Activated T-cell treated with anti-CD3 and anti-CD28 coated beads for 4 hours (primary cell): ENCODE results near the gene SMARCAL1.

Experiments
- DNase-seq: peaks from one replicate; pipeline ENCODE4 v3.0.0-alpha.2; 2020

The SMARCAL1 gene

GRCh38 chr2:216428618-216429350 lies 16.5 kb downstream of the SMARCAL1 start:
- no peak for DNase-seq

- DNase-seq: no peak
Observed at GRCh38 chr2:216429428-216429827, 17.1 kb downstream of the SMARCAL1 start.

GRCh38 chr2:216430811-216431530 lies 18.7 kb downstream of the SMARCAL1 start:
- no peak for DNase-seq

DNA sequence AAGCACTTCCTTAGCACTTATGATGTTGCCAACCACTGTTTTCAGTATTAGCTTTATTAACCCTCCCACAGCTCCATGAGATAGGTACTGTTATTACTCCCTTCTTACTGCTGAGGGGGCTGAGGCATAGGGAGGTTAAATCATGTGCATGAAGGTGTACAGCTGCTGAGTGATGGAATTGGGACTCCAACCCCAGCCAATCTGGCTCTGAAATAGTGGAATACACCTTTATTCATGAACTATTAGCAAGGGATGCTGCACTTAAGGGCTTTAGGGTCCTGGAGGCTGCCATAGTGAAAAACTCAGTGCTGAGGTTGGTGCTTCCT lies 19.2 kb downstream of the SMARCAL1 start:
- no peak for DNase-seq

DNA sequence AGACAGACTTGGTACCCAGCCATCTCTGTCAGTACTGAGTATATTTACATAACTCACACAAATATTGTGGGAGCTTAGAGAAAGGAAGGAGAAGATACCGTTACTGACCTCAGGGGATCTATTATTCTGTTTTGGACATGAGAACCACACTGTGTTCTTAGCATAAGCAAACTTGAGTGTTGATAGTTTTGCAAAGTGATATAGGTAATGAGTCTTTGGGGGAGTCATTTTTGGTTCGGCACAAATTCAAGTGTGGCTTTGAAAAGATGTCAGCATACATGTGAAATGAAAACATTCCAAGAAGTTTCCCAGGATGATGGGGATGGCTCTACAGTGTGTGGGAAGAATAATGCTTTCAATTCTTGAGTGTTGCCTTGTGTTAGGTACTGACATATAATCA lies 24.1 kb downstream of the SMARCAL1 start:
- DNase-seq: no peak

- DNase-seq: no peak
Observed at GRCh38 chr2:216441308-216442010, 29.2 kb downstream of the SMARCAL1 start.

GRCh38 chr2:216445501-216445900 lies 33.2 kb downstream of the SMARCAL1 start:
- DNase-seq: no peak

GRCh38 chr2:216446343-216446742 lies 34.1 kb downstream of the SMARCAL1 start:
- DNase-seq: no peak

- DNase-seq: no peak
Observed at GRCh38 chr2:216447293-216447692, 35.0 kb downstream of the SMARCAL1 start.

- no peak for DNase-seq
Observed at GRCh38 chr2:216448829-216449228, 36.5 kb downstream of the SMARCAL1 start.

- no peak for DNase-seq
Observed at GRCh38 chr2:216450346-216450745, 38.1 kb downstream of the SMARCAL1 start.

DNA sequence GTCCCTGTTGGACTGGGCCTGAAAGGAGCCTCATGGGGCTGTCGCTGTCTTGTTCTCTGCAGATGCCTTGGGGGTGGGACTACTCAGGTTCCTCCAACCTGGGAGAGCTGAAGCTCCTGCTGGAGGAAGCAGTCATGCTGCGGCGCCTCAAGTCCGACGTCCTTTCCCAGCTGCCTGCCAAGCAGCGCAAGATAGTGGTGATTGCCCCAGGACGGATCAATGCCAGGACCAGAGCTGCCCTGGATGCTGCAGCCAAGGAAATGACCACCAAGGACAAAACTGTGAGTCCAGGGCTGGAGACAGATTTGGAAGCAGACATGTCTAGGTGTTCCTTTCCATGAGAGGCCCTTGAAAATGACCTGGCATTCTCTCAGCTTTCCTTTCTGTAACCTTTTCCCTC lies 38.5 kb downstream of the SMARCAL1 start:
- no peak for DNase-seq

DNA sequence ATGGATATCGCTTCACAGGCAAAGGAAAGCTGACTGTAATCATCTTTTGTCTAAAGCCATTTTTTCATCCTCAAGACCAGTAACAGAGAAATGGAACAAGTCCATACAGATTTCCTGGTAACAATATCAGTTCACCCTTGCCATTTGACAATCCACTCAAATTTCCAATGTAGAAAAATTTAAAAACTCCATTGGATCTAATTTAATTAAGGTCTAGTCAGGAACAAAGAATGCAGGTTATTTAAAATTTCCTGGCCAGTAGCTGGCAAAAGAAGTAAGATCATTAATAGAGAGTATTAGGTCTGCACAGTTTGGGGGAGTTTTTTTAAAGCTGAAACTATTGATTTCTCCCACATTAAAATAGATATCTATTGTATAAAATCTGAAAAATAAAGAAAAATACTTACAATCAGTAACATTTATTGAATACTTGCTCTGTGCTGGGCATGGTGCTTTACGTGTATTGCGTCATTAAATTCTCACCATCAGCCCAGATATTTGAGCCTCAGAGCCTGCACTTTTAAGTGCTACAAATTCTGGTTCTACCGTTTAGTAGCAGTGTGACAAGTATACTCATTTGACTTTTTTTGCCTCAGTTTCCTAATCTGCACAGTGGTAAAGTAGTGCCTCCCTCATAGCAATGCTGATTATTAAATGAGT lies 41.8 kb downstream of the SMARCAL1 start:
- no peak for DNase-seq

- no peak for DNase-seq
Observed at GRCh38 chr2:216463148-216463547, 50.9 kb downstream of the SMARCAL1 start.

DNA sequence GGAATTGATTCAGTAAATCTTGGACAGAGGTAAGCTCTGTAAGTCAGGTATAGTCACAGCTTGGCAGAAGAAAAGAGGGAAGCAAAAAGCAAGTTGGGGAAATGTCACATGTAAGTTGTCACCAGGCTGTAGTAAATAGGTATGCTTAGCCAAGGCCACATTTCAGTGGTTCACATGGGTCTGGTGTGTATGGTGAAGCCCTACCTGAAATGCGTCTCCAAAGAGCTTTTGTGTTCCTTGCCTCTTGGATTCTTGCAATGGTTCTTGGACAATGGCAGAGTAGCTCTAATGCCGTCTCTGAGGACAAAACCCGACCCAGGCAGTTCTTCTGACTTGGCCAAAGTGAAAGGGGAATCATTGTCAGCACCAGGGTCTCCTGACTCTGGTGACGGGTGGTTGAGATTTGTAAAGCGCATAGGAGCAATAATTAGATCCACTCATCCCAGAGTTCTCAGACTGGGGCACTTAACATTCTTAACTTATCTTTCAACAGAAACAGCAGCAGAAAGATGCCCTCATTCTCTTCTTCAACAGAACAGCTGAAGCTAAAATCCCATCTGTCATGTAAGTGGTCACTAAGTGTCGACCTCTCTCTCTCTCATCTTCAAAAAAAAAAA lies 51.9 kb downstream of the SMARCAL1 start:
- no peak for DNase-seq

- no peak for DNase-seq
Observed at GRCh38 chr2:216465579-216466195, 53.4 kb downstream of the SMARCAL1 start.

DNA sequence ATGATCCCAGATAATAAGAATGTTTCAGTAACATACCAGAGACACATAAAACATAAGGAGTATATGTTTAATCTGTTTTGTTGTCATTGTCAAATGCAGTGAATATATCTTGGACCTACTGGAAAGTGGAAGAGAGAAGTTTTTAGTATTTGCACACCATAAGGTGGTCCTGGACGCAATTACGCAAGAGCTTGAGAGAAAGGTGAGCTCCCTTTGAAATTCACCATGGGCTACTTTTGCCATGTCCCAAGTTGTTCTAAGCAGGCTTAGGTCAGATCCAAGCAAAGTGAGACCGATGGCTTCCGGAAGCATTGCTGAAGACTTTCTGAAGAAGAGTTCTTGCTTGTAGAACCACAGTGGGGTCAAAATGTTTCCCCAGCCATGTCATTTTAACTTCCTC lies 55.6 kb downstream of the SMARCAL1 start:
- no peak for DNase-seq

DNA sequence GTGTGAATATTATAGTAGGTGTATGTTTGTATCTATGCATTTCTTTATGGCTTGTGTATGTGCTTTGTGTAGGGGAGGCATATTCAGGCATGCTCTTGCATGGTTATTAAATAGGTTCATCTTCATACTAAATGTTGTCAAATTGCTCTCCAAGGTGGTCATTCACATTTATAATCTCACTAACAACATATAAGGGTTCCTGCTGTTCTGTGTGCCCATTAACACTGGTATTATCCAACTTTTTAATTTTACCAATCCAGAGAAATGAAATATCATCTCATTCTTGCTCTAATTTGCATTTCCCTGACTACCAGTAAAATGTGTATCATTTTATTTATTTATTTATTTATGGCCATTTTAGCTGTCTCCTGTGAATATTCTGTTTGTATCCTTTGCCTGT lies 57.4 kb downstream of the SMARCAL1 start:
- DNase-seq: no peak

- no peak for DNase-seq
Observed at GRCh38 chr2:216473187-216473586, 60.9 kb downstream of the SMARCAL1 start.

DNA sequence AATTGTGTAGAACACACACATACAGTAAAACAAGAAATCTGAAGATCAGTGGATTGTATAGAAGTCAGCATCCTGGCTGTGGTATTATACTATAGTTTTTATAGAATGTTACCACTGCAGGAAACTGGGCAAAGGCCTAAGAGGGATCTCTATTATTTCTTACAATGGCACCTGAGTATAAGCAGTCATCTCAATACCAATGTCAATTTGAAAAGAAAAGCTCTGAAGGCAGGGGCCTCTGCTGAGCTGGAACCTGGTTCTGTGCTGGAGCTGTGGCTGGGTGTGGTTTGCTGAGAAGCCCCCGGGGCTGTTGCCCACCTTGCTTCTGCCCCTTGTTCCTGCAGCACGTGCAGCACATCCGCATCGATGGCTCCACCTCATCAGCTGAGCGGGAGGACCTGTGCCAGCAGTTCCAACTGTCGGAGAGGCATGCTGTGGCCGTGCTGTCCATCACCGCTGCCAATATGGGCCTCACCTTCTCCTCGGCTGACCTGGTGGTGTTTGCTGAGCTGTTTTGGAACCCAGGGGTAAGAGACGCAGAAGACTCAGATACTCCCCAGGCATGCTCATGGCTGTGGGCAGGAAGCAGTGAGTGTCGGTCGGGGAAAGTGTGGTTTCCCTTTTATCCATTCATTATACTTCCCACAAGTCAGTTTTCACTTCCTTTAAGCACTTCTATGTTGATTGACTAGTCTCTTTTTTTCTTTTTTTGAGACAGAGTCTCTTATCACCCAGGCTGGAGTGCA lies 62.8 kb downstream of the SMARCAL1 start:
- DNase-seq: no peak

DNA sequence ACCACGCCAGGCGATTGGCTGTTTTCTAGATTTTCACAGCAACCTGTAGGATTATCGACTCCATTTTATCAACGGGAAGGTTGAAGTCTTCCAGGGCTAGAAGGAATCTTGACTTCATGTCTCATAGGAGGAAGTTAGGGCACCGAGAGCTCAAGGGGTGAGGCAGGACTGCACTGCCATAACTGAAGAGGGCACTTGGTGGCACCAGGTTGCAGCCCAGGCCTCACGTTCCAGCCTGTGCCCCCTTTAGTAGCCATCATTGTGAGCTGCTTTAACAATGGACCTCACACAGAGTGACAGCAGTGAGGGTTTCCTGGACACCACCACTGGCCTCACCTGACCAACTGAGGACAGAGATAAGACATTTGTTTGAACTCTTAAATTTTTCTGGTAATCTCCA lies 63.5 kb downstream of the SMARCAL1 start:
- no peak for DNase-seq
